H1 (cell line): ENCODE data around the gene ADK. TPM values are rescaled to one million over a fixed set of nuclear protein-coding genes. Genes with fewer than 3 reads are reported as not detected.
A peak's percentile ranks its signal among the peaks of the same experiment; 100 is the strongest.

Experiments used
- CTCF ChIA-PET: fragments of 300-600 bp; sonication (Branson Sonifier 250); formaldehyde crosslinking; loops from one replicate; lab custom pipeline; 2021; ENCODE audit not compliant: partially characterized antibody; lab: Charles Lee
- POLR2A ChIA-PET: fragments of 300-600 bp; sonication (Branson Sonifier 250); formaldehyde crosslinking; loops from one replicate; lab custom pipeline; 2021; ENCODE audit warnings: inconsistent platforms; ENCODE audit not compliant: partially characterized antibody; lab: Charles Lee
- DNase-seq, 2 experiments: peaks; one replicate each; pipeline versions ENCODE4 v3.0.0 to v3.0.0-alpha.2; 2010 to 2022; ENCODE audit warnings: low spot score in 2 of 2, low read depth in 1 of 2, mixed read lengths in 1 of 2
- FAIRE-seq: peaks from 2 replicates; lab custom pipeline; 2011; peaks lifted over from hg19 to GRCh38; lab: Jason Lieb, UNC
- H2AFZ ChIP-seq: 2 replicates; pipeline ENCODE4 v1.8.1; 2012; ENCODE audit warnings: low read length, inconsistent platforms
- H2AK5ac ChIP-seq: 2 replicates; pipeline ENCODE4 v1.6.1; 2013; ENCODE audit warnings: low read depth, low read length
- H2BK120ac ChIP-seq: replicated peaks from 2 replicates; pipeline ENCODE3; 2013; ENCODE audit warnings: low read depth, low read length, inconsistent platforms
- H2BK12ac ChIP-seq: 2 replicates; pipeline ENCODE4 v1.6.1; 2013; ENCODE audit warnings: low read depth, low read length
- H2BK15ac ChIP-seq: 2 replicates; pipeline ENCODE4 v1.6.1; 2013; ENCODE audit warnings: low read length
- H2BK20ac ChIP-seq: 2 replicates; pipeline ENCODE4 v1.6.1; 2013; ENCODE audit warnings: low read length
- H2BK5ac ChIP-seq: 2 replicates; pipeline ENCODE4 v1.6.1; 2013; ENCODE audit warnings: low read depth, low read length
- H3K14ac ChIP-seq: 2 replicates; pipeline ENCODE4 v1.6.1; 2013; ENCODE audit warnings: inconsistent platforms; ENCODE audit not compliant: insufficient read length
- H3K18ac ChIP-seq: 2 replicates; pipeline ENCODE4 v1.6.1; 2013; ENCODE audit warnings: low read length; ENCODE audit errors: extremely low read depth
- H3K23ac ChIP-seq: 2 replicates; pipeline ENCODE4 v1.6.1; 2013; ENCODE audit warnings: inconsistent platforms; ENCODE audit not compliant: insufficient read length
- H3K23me2 ChIP-seq: 2 replicates; pipeline ENCODE4 v1.6.1; 2013; ENCODE audit warnings: low read depth, low read length
- H3K27ac ChIP-seq: 2 replicates; pipeline ENCODE4 v1.6.1; 2011; ENCODE audit warnings: low read depth, low read length, inconsistent platforms
- H3K27me3 ChIP-seq, 4 experiments: replicated peaks in 1 of 4; 1 replicate in 1 of 4; 2 replicates in 3 of 4; pipeline versions ENCODE4 v1.6.1 to v1.8.1; 2011 to 2013; ENCODE audit warnings: low read length in 3 of 4, mild to moderate bottlenecking in 3 of 4, inconsistent platforms in 2 of 4, mixed read lengths in 2 of 4, moderate library complexity in 1 of 4; ENCODE audit not compliant: control insufficient read depth in 3 of 4, insufficient read depth in 3 of 4; ENCODE audit errors: extremely low read depth in 1 of 4
- H3K36me3 ChIP-seq, 4 experiments: 2 replicates each; pipeline versions ENCODE4 v1.6.1 to v1.8.1; 2011 to 2013; ENCODE audit warnings: mild to moderate bottlenecking in 4 of 4, low read length in 3 of 4, moderate library complexity in 2 of 4, control low read depth in 1 of 4, inconsistent platforms in 1 of 4; ENCODE audit not compliant: insufficient read depth in 4 of 4, control insufficient read depth in 2 of 4
- H3K4ac ChIP-seq: replicated peaks from 2 replicates; pipeline ENCODE3; 2013; ENCODE audit warnings: low read length, low read depth, mixed read lengths, inconsistent platforms; ENCODE audit not compliant: insufficient read length
- H3K4me1 ChIP-seq, 4 experiments: replicated peaks in 1 of 4; 1 replicate in 1 of 4; 2 replicates in 3 of 4; pipeline versions ENCODE4 v1.6.1 to v1.8.1; 2011 to 2013; ENCODE audit warnings: low read length in 3 of 4, inconsistent platforms in 2 of 4, mixed read lengths in 1 of 4; ENCODE audit not compliant: insufficient read depth in 4 of 4, control insufficient read depth in 3 of 4
- H3K4me2 ChIP-seq, 2 experiments: 2 replicates each; pipeline versions ENCODE4 v1.6.1 to v1.8.1; 2011 to 2013; ENCODE audit warnings: low read depth in 2 of 2, low read length in 2 of 2, control low read depth in 1 of 2, inconsistent platforms in 1 of 2, mild to moderate bottlenecking in 1 of 2; ENCODE audit not compliant: insufficient read depth in 1 of 2
- H3K4me3 ChIP-seq, 4 experiments: fragments of 200-600, 300-600 bp in 1 of 4; sonication (generic), shearing (Covaris generic), sonication (Bioruptor Twin) in 1 of 4; 2 replicates each; pipeline versions ENCODE4 v1.5.1 to v1.8.1; 2011 to 2016; ENCODE audit warnings: low read length in 4 of 4, low read depth in 3 of 4, control low read depth in 2 of 4, inconsistent platforms in 2 of 4, mild to moderate bottlenecking in 2 of 4, mixed read lengths in 1 of 4, moderate library complexity in 1 of 4; ENCODE audit not compliant: insufficient read depth in 2 of 4; ENCODE audit errors: extremely low read depth in 1 of 4
- H3K56ac ChIP-seq: replicated peaks from 2 replicates; pipeline ENCODE3; 2013; ENCODE audit warnings: low read depth, mild to moderate bottlenecking, mixed read lengths, low read length, inconsistent platforms; ENCODE audit not compliant: insufficient read length
- H3K79me1 ChIP-seq: 2 replicates; pipeline ENCODE4 v1.6.1; 2013; ENCODE audit warnings: low read depth, low read length, control low read depth
- H3K79me2 ChIP-seq, 2 experiments: 2 replicates each; pipeline versions ENCODE4 v1.6.1 to v1.8.1; 2012 to 2013; ENCODE audit warnings: low read length in 2 of 2, mild to moderate bottlenecking in 2 of 2, inconsistent platforms in 1 of 2; ENCODE audit not compliant: insufficient read depth in 2 of 2, control insufficient read depth in 1 of 2
- H3K9ac ChIP-seq, 4 experiments: replicated peaks in 1 of 4; 1 replicate in 1 of 4; 2 replicates in 3 of 4; pipeline versions ENCODE4 v1.6.1 to v1.8.1; 2011 to 2013; ENCODE audit warnings: low read depth in 3 of 4, low read length in 3 of 4, control low read depth in 2 of 4, mild to moderate bottlenecking in 2 of 4, moderate library complexity in 2 of 4, inconsistent platforms in 1 of 4; ENCODE audit errors: extremely low read depth in 1 of 4
- H3K9me3 ChIP-seq, 2 experiments: 2 replicates each; pipeline versions ENCODE4 v1.6.1 to v1.8.1; 2012 to 2013; ENCODE audit warnings: mild to moderate bottlenecking in 2 of 2, moderate library complexity in 2 of 2, control low read depth in 1 of 2, inconsistent platforms in 1 of 2, low read depth in 1 of 2, low read length in 1 of 2, mixed read lengths in 1 of 2; ENCODE audit not compliant: insufficient read depth in 2 of 2
- H4K20me1 ChIP-seq, 2 experiments: replicated peaks in 1 of 2; 2 replicates each; pipeline versions ENCODE3 to v1.8.1; 2011 to 2013; ENCODE audit warnings: inconsistent platforms in 2 of 2, low read length in 2 of 2, mild to moderate bottlenecking in 1 of 2; ENCODE audit not compliant: insufficient read depth in 2 of 2, control insufficient read depth in 1 of 2
- H4K5ac ChIP-seq: 2 replicates; pipeline ENCODE4 v1.6.1; 2013; ENCODE audit warnings: low read length, low read depth, mixed read lengths, inconsistent platforms; ENCODE audit not compliant: insufficient read length
- H4K8ac ChIP-seq: 2 replicates; pipeline ENCODE4 v1.8.0; 2013; ENCODE audit warnings: mild to moderate bottlenecking, moderate library complexity, low read length, inconsistent platforms; ENCODE audit not compliant: insufficient read depth; ENCODE audit errors: extremely low read depth
- H4K91ac ChIP-seq: replicated peaks from 2 replicates; pipeline ENCODE3; 2013; ENCODE audit warnings: low read length, mixed read lengths, inconsistent platforms; ENCODE audit not compliant: insufficient read length
- RAD21 ChIP-seq, 2 experiments: IDR thresholded peaks in 1 of 2; conservative IDR thresholded peaks in 1 of 2; 2 replicates each; pipeline ENCODE4 v1.6.1; 2011; ENCODE audit warnings: low read depth in 2 of 2, low read length in 2 of 2, improper control_type of control experiment in 1 of 2, inconsistent platforms in 1 of 2, mild to moderate bottlenecking in 1 of 2, moderate library complexity in 1 of 2
- RFX5 ChIP-seq: IDR thresholded peaks from 2 replicates; pipeline ENCODE4 v1.6.1; 2011; ENCODE audit warnings: low read depth, low read length, improper control_type of control experiment, borderline replicate concordance
- WGBS, 2 experiments: shearing (Covaris generic) in 1 of 2; methylation state at CpG; one replicate each; pipeline versions ENCODE4 v1.1.6 to v1.1.7; 2013 to 2015; ENCODE audit warnings: low lambda C conversion rate in 2 of 2, mixed read lengths in 2 of 2, inconsistent platforms in 1 of 2, low coverage in 1 of 2, missing lambda C conversion rate in 1 of 2; ENCODE audit not compliant: insufficient replicate concordance in 2 of 2, insufficient coverage in 1 of 2, insufficient read length in 1 of 2; ENCODE audit errors: extremely low coverage in 1 of 2, missing lambda C conversion rate in 1 of 2; 5-methylcytosine and 5-hydroxymethylcytosine counted together
- polyA plus RNA-seq, 7 experiments: library from polyadenylated mRNA; depleted of rRNA in 3 of 7; stranded (reverse) in 5 of 7; unstranded in 2 of 7; fragments of >200 nt in 5 of 7; fragments of 200-250 nt in 2 of 7; gene quantifications; 1 replicate in 5 of 7; 2 replicates in 1 of 7; 4 replicates in 1 of 7; pipeline versions ENCODE4 v1.2.1 to v1.2.3, GENCODE V29; 2011 to 2013; ENCODE audit warnings: missing spikeins in 2 of 7, mixed read lengths in 2 of 7
- total RNA-seq: library from RNA; stranded (reverse); fragmentation: NEBNext Ultra II Directional; extraction: Animal tissue kit (Norgen Biotek cat#: 25700); gene quantifications from 2 replicates; pipeline ENCODE4 v1.2.1, GENCODE V29; 2021

The ADK gene
- total and polyA plus RNA-seq, 2 of the 8 experiments (the other 6 are each of a cell fraction or from before 2014, with no cell fraction given), result 12.3 to 42.4 TPM

DNA sequence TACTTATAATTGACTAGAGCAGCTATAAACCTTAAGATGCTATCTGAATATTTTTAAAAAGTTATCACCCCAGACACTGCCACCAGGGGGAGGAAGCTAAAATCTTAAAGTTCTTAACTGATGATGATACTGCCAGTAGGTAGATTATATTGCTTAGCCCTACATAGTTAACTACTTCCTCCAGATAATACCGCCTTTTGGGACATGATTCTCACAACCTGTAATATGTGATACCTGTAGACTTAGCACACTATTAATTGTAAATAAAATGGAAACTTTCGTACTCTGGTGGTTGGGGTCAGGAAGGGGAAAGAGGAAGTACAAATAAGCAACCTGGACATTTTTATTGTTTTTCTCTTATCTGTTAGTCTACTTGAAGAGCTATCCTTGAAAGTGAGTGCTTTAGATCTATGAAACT is 268.9 kb downstream of the ADK start:
- H3K4ac ChIP-seq, result no peak overlapping the region
- POLR2A ChIA-PET, result no interaction called here
- H3K27ac ChIP-seq, result no peak overlapping the region
- no peaks in the 10 kb centered on the region for H3K79me2 ChIP-seq
- no peak for DNase-seq
- peaks cover 2 to 6% of the 10 kb centered on the region in 2 experiments; a peak in 2 of 4 replicates for H3K9me3 ChIP-seq
- no peaks in the 10 kb centered on the region for H3K79me1 ChIP-seq
- no peak overlapping the region for H2BK120ac ChIP-seq
- H3K56ac ChIP-seq, result no peak overlapping the region
- H2BK15ac ChIP-seq, result no peak overlapping the region
- peaks cover 0 to 16% (median 6%) of the 10 kb centered on the region in 4 experiments; a peak in 5 of 7 replicates for H3K4me1 ChIP-seq
- no peak overlapping the region for H4K5ac ChIP-seq
- no peak for FAIRE-seq
- H2BK5ac ChIP-seq, result no peak overlapping the region
- H3K36me3 ChIP-seq, result no peaks in the 10 kb centered on the region
- no peak overlapping the region for H3K23ac ChIP-seq
- 73% methylated on average over 2 of the region's 2 CpGs; no CpG with 5 or more reads in 1 of the 2 experiments for WGBS, 2 experiments
- H4K91ac ChIP-seq, result no peak overlapping the region
- no peak overlapping the region for H2AFZ ChIP-seq
- H3K4me3 ChIP-seq, result no peak overlapping the region
- H2AK5ac ChIP-seq, result no peak overlapping the region
- no peak overlapping the region for H4K8ac ChIP-seq
- H4K20me1 ChIP-seq, result no peaks in the 10 kb centered on the region
- H3K23me2 ChIP-seq, result no peaks in the 10 kb centered on the region; the same call in 1 of the 2 replicates
- no peak overlapping the region for H2BK20ac ChIP-seq
- H3K14ac ChIP-seq, result no peak overlapping the region
- H3K18ac ChIP-seq, result no peak overlapping the region
- H3K4me2 ChIP-seq, result no peak overlapping the region
- CTCF ChIA-PET, result interaction anchor here (0.6 to 3.8 kb wide), 13 partner anchors 8 to 437 kb away, joined by 3 to 27 read pairs (median 3); no protein-coding TSS in a partner anchor
- no peak overlapping the region for H3K9ac ChIP-seq
- H2BK12ac ChIP-seq, result no peak overlapping the region
- peak; percentile 35 to 41 for TF ChIP-seq RAD21 (IDR thresholded peaks at IDR 0.05 in 1 of 2, conservative IDR thresholded peaks at IDR 0.05 in 1 of 2; ENCODE audit: low read depth in 2 of 2, low read length in 2 of 2)
- no peak for TF ChIP-seq RFX5
- no peaks in the 10 kb centered on the region for H3K27me3 ChIP-seq
